MCF 10A (cell line): Measurements from ENCODE around the gene CCDC34. TPM values are rescaled to one million over a fixed set of nuclear protein-coding genes. Genes with fewer than 3 reads are reported as not detected.

Source experiments
- BruUV-seq: library from RNA; stranded (reverse); fragments of 400-500 nt; replicated peaks from 2 replicates; lab custom pipeline; 2021; lab: Mats Ljungman, UMichigan
- CTCF ChIA-PET: fragments of 300-600 bp; sonication (Branson Sonifier 250); formaldehyde crosslinking; extraction: SDS; loops from one replicate; lab custom pipeline; 2021; ENCODE audit warnings: antibody characterized with exemption, inconsistent platforms; lab: Yijun Ruan, JAX
- POLR2A ChIA-PET: fragments of 300-600, 350-650 bp; sonication (Branson Sonifier 250); formaldehyde crosslinking; extraction: SDS; loops from one replicate; lab custom pipeline; 2020; ENCODE audit warnings: antibody characterized with exemption, inconsistent platforms; lab: Yijun Ruan, JAX
- DNase-seq: peaks from one replicate; pipeline ENCODE4 v3.0.0-alpha.2; 2018; ENCODE audit not compliant: unreplicated experiment
- H3K27ac Mint-ChIP-seq: one replicate; pipeline ENCODE4 v1.8.0; 2022; ENCODE audit warnings: mild to moderate bottlenecking, low read depth, mixed read lengths; ENCODE audit not compliant: unreplicated experiment
- H3K27me3 Mint-ChIP-seq: one replicate; pipeline ENCODE4 v1.8.0; 2022; ENCODE audit warnings: mixed read lengths; ENCODE audit not compliant: insufficient read depth, unreplicated experiment
- H3K36me3 Mint-ChIP-seq: one replicate; pipeline ENCODE4 v1.8.0; 2022; ENCODE audit warnings: mild to moderate bottlenecking, moderate library complexity, mixed read lengths; ENCODE audit not compliant: insufficient read depth, unreplicated experiment
- H3K4me1 Mint-ChIP-seq: one replicate; pipeline ENCODE4 v1.8.0; 2022; ENCODE audit warnings: mixed read lengths; ENCODE audit not compliant: insufficient read depth, unreplicated experiment
- H3K4me3 Mint-ChIP-seq: one replicate; pipeline ENCODE4 v1.8.0; 2022; ENCODE audit warnings: mild to moderate bottlenecking, moderate library complexity, mixed read lengths; ENCODE audit not compliant: unreplicated experiment
- H3K9me3 Mint-ChIP-seq: one replicate; pipeline ENCODE4 v1.8.0; 2022; ENCODE audit warnings: mixed read lengths; ENCODE audit not compliant: unreplicated experiment
- CTCF ChIP-seq: fragments of 200-600 bp; IDR thresholded peaks from one replicate; pipeline ENCODE4 v1.8.0; 2022; ENCODE audit warnings: antibody characterized with exemption, mild to moderate bottlenecking; ENCODE audit not compliant: unreplicated experiment
- intact Hi-C: fragments of 100-400 bp; cut with micrococcal nuclease; formaldehyde crosslinking; loops from 2 replicates; pipeline ENCODE4 v1.14.1; 2022
- total RNA-seq: library from RNA; stranded (reverse); gene quantifications from 2 replicates; pipeline ENCODE4 v1.2.3, GENCODE V29; 2022

Gene CCDC34
- total RNA-seq, 1 experiment from 2014 or later, result 11.1 TPM

- POLR2A ChIA-PET, result no interaction called here
- no peak for TF ChIP-seq CTCF
- H3K27ac Mint-ChIP-seq, result no peak overlapping the region
- no TSS peak for BruUV-seq
- H3K27me3 Mint-ChIP-seq, result no peaks in the 10 kb centered on the region
- DNase-seq, result no peak
- H3K4me3 Mint-ChIP-seq, result no peak overlapping the region
- CTCF ChIA-PET, result interaction anchor here (0.6 to 1.3 kb wide), 3 partner anchors 128 to 757 kb away, joined by 3 to 6 read pairs (median 4); no protein-coding TSS in a partner anchor
- no peaks in the 10 kb centered on the region for H3K36me3 Mint-ChIP-seq
- no peaks in the 10 kb centered on the region for H3K9me3 Mint-ChIP-seq
- intact Hi-C loops, result no loop called here
- no peaks in the 10 kb centered on the region for H3K4me1 Mint-ChIP-seq
These were observed 50.9 kb downstream of the CCDC34 start for GRCh38 chr11:27312110-27312509.

- no peak for DNase-seq
- Mint-ChIP-seq H3K36me3 (no peaks in the 10 kb centered on the region), H3K9me3 (peaks cover 7% of the 10 kb centered on the region), H3K27me3 (no peaks in the 10 kb centered on the region), H3K4me1 (no peaks in the 10 kb centered on the region), H3K4me3 (no peak overlapping the region), H3K27ac (no peak overlapping the region)
- CTCF ChIA-PET, result no interaction called here
- POLR2A ChIA-PET, result interaction anchor here (0.9 kb wide), 1 partner anchor 162 kb away, joined by 3 read pairs; the partner anchor contains the start of gene LGR4
- intact Hi-C loops, result no loop called here
- no TSS peak for BruUV-seq
- no peak for TF ChIP-seq CTCF
These were observed 52.3 kb downstream of the CCDC34 start for GRCh38 chr11:27310707-27311106.

GRCh38 chr11:27310182-27310581 is 52.8 kb downstream of the CCDC34 start:
- Mint-ChIP-seq H3K27me3 (no peaks in the 10 kb centered on the region), H3K27ac (no peak overlapping the region), H3K36me3 (no peaks in the 10 kb centered on the region), H3K4me1 (no peaks in the 10 kb centered on the region), H3K4me3 (no peak overlapping the region), H3K9me3 (peaks cover 7% of the 10 kb centered on the region)
- BruUV-seq, result no TSS peak
- no peak for DNase-seq
- intact Hi-C loops, result no loop called here
- ChIA-PET CTCF (no interaction called here), POLR2A (no interaction called here)
- TF ChIP-seq CTCF, result no peak

GRCh38 chr11:27309046-27309445 is 54.0 kb downstream of the CCDC34 start:
- ChIA-PET POLR2A (no interaction called here), CTCF (interaction anchor here (0.6 to 4.8 kb wide), 6 partner anchors 14 to 177 kb away, joined by 3 to 51 read pairs (median 4); no protein-coding TSS in a partner anchor)
- no TSS peak for BruUV-seq
- intact Hi-C loops, result no loop called here
- H3K9me3 Mint-ChIP-seq, result peaks cover 7% of the 10 kb centered on the region
- no peak for DNase-seq
- no peak for TF ChIP-seq CTCF
- H3K27ac Mint-ChIP-seq, result no peak overlapping the region
- no peaks in the 10 kb centered on the region for H3K36me3 Mint-ChIP-seq
- H3K4me3 Mint-ChIP-seq, result no peak overlapping the region
- H3K27me3 Mint-ChIP-seq, result no peaks in the 10 kb centered on the region
- H3K4me1 Mint-ChIP-seq, result no peaks in the 10 kb centered on the region
